Measurements from ENCODE around the gene OR52D1. TPM values are rescaled to one million over a fixed set of nuclear protein-coding genes. Genes with fewer than 3 reads are reported as not detected.
A peak's percentile ranks its signal among the peaks of the same experiment; 100 is the strongest.

Gene OR52D1
- total and polyA plus RNA-seq, 9 of the 15 experiments (the other 6 are each of a cell fraction or from before 2014, with no cell fraction given): 0.14 to 1.3 (median 0.97) TPM; not detected in 6

- TF ChIP-seq VEZF1 (CRISPR knock-in tag; IDR thresholded peaks at IDR 0.05): peak; percentile 32; the same call in 1 of the 2 replicates
- no peak for TF ChIP-seq MCM3 (IDR thresholded peaks at IDR 0.05)
- no peak for TF ChIP-seq RBBP5 (IDR thresholded peaks at IDR 0.05; ENCODE audit: borderline replicate concordance, insufficient read depth, low read length, poor library complexity, severe bottlenecking)
- TF ChIP-seq ZNF318 (IDR thresholded peaks at IDR 0.05; ENCODE audit: borderline replicate concordance in 1 of 2, low read depth in 1 of 2): no peak
- no peak for TF ChIP-seq ZNF507 (tag; conservative IDR thresholded peaks at IDR 0.05)
- TF ChIP-seq SMARCC2 (IDR thresholded peaks at IDR 0.05; ENCODE audit: low read depth): no peak
- TF ChIP-seq NR2C2 (CRISPR knock-in tag; IDR thresholded peaks at IDR 0.05): no peak
- TF ChIP-seq NR2C2 (tag; IDR thresholded peaks at IDR 0.05): no peak
- no peak for TF ChIP-seq ARID3B (CRISPR knock-in tag; IDR thresholded peaks at IDR 0.05; ENCODE audit: borderline replicate concordance)
- TF ChIP-seq SMARCA5 (IDR thresholded peaks at IDR 0.05): no peak
- no peak for TF ChIP-seq ARID2 (IDR thresholded peaks at IDR 0.05)
- no peak for TF ChIP-seq MTA2 (IDR thresholded peaks at IDR 0.05; ENCODE audit: low read depth)
- TF ChIP-seq PREB (CRISPR knock-in tag; IDR thresholded peaks at IDR 0.05): no peak
Observed at GRCh38 chr11:5505363-5506048, 17.0 kb downstream of the OR52D1 start (continued).

Measured in K562 (cell line).